ENCODE data around the gene ADAM33. TPM values are rescaled to one million over a fixed set of nuclear protein-coding genes. Genes with fewer than 3 reads are reported as not detected.

Gene ADAM33
- total and polyA plus RNA-seq, 2 experiments from 2014 or later = 2.8 to 6.0 TPM

DNA sequence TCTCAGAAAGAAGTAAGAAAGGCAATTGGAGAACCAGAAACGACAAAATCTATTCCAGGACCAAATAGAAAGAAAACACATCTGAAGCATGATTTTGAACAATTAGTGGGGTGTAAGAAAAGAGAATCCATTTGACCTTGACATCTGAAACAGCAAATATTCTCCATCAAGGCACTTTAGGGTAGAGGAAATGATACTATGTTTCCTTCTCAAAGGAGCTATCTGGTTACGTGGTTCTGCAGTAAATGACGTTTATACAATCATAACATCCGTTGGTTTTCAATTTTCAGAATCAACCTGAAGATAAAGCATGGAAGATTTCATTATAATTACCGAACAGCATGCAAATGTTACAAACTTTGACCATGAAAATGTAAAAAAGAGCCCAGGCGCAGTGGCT, 38.8 kb upstream of the ADAM33 start:
- H3K27me3 ChIP-seq (ENCODE audit: insufficient read depth) = no peaks in the 10 kb centered on the region
- no peaks in the 10 kb centered on the region for H3K36me3 ChIP-seq (ENCODE audit: insufficient read depth)
- no peaks in the 10 kb centered on the region for H3K79me2 ChIP-seq (replicated peaks; ENCODE audit: insufficient read depth)
- H3K4me3 Mint-ChIP-seq = no peak overlapping the region
- no peak overlapping the region for H3K4me3 ChIP-seq
- no peak overlapping the region for H3K4me2 ChIP-seq
- H3K9me2 ChIP-seq (ENCODE audit: insufficient read depth) = no peaks in the 10 kb centered on the region
- peaks cover 10% of the 10 kb centered on the region for H3K27me3 Mint-ChIP-seq (ENCODE audit: insufficient read depth, low read depth, poor library complexity)
- no peaks in the 10 kb centered on the region for H3K36me3 Mint-ChIP-seq (ENCODE audit: low read depth)
- ATAC-seq (no peak), DNase-seq (ENCODE audit: low spot score) (no peak)
- no peak overlapping the region for H3K27ac Mint-ChIP-seq
- no peaks in the 10 kb centered on the region for H3K9me3 Mint-ChIP-seq
- TF ChIP-seq JUNB (IDR thresholded peaks at IDR 0.05; ENCODE audit: unreplicated experiment) (no peak), NANOG (IDR thresholded peaks at IDR 0.05; ENCODE audit: borderline replicate concordance) (no peak), POLR2AphosphoS5 (IDR thresholded peaks at IDR 0.05; ENCODE audit: low read depth) (no peak), EZH2 (IDR thresholded peaks at IDR 0.05; ENCODE audit: low read depth, unreplicated experiment) (no peak), ZNF114 (CRISPR knock-in tag; IDR thresholded peaks at IDR 0.05) (no peak), EZH2phosphoT487 (IDR thresholded peaks at IDR 0.05; ENCODE audit: unreplicated experiment) (no peak), ZNF331 (CRISPR knock-in tag; IDR thresholded peaks at IDR 0.05; ENCODE audit: low read depth) (no peak), CREB1 (CRISPR knock-in tag; IDR thresholded peaks at IDR 0.05; ENCODE audit: low read depth) (no peak), STAT1 (IDR thresholded peaks at IDR 0.05; ENCODE audit: unreplicated experiment) (no peak)
- TF ChIP-seq, protein P1, sequence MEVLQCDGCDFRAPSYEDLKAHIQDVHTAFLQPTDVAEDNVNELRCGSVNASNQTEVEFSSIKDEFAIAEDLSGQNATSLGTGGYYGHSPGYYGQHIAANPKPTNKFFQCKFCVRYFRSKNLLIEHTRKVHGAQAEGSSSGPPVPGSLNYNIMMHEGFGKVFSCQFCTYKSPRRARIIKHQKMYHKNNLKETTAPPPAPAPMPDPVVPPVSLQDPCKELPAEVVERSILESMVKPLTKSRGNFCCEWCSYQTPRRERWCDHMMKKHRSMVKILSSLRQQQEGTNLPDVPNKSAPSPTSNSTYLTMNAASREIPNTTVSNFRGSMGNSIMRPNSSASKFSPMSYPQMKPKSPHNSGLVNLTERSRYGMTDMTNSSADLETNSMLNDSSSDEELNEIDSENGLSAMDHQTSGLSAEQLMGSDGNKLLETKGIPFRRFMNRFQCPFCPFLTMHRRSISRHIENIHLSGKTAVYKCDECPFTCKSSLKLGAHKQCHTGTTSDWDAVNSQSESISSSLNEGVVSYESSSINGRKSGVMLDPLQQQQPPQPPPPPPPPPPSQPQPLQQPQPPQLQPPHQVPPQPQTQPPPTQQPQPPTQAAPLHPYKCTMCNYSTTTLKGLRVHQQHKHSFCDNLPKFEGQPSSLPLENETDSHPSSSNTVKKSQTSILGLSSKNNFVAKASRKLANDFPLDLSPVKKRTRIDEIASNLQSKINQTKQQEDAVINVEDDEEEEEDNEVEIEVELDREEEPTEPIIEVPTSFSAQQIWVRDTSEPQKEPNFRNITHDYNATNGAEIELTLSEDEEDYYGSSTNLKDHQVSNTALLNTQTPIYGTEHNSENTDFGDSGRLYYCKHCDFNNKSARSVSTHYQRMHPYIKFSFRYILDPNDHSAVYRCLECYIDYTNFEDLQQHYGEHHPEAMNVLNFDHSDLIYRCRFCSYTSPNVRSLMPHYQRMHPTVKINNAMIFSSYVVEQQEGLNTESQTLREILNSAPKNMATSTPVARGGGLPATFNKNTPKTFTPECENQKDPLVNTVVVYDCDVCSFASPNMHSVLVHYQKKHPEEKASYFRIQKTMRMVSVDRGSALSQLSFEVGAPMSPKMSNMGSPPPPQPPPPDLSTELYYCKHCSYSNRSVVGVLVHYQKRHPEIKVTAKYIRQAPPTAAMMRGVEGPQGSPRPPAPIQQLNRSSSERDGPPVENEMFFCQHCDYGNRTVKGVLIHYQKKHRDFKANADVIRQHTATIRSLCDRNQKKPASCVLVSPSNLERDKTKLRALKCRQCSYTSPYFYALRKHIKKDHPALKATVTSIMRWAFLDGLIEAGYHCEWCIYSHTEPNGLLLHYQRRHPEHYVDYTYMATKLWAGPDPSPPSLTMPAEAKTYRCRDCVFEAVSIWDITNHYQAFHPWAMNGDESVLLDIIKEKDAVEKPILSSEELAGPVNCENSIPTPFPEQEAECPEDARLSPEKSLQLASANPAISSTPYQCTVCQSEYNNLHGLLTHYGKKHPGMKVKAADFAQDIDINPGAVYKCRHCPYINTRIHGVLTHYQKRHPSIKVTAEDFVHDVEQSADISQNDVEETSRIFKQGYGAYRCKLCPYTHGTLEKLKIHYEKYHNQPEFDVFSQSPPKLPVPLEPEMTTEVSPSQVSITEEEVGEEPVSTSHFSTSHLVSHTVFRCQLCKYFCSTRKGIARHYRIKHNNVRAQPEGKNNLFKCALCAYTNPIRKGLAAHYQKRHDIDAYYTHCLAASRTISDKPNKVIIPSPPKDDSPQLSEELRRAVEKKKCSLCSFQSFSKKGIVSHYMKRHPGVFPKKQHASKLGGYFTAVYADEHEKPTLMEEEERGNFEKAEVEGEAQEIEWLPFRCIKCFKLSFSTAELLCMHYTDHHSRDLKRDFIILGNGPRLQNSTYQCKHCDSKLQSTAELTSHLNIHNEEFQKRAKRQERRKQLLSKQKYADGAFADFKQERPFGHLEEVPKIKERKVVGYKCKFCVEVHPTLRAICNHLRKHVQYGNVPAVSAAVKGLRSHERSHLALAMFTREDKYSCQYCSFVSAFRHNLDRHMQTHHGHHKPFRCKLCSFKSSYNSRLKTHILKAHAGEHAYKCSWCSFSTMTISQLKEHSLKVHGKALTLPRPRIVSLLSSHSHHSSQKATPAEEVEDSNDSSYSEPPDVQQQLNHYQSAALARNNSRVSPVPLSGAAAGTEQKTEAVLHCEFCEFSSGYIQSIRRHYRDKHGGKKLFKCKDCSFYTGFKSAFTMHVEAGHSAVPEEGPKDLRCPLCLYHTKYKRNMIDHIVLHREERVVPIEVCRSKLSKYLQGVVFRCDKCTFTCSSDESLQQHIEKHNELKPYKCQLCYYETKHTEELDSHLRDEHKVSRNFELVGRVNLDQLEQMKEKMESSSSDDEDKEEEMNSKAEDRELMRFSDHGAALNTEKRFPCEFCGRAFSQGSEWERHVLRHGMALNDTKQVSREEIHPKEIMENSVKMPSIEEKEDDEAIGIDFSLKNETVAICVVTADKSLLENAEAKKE (CRISPR knock-in tag; IDR thresholded peaks at IDR 0.05) = no peak
- TF ChIP-seq, protein P2, sequence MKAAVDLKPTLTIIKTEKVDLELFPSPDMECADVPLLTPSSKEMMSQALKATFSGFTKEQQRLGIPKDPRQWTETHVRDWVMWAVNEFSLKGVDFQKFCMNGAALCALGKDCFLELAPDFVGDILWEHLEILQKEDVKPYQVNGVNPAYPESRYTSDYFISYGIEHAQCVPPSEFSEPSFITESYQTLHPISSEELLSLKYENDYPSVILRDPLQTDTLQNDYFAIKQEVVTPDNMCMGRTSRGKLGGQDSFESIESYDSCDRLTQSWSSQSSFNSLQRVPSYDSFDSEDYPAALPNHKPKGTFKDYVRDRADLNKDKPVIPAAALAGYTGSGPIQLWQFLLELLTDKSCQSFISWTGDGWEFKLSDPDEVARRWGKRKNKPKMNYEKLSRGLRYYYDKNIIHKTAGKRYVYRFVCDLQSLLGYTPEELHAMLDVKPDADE (IDR thresholded peaks at IDR 0.05) = no peak
- TF ChIP-seq, protein P3, sequence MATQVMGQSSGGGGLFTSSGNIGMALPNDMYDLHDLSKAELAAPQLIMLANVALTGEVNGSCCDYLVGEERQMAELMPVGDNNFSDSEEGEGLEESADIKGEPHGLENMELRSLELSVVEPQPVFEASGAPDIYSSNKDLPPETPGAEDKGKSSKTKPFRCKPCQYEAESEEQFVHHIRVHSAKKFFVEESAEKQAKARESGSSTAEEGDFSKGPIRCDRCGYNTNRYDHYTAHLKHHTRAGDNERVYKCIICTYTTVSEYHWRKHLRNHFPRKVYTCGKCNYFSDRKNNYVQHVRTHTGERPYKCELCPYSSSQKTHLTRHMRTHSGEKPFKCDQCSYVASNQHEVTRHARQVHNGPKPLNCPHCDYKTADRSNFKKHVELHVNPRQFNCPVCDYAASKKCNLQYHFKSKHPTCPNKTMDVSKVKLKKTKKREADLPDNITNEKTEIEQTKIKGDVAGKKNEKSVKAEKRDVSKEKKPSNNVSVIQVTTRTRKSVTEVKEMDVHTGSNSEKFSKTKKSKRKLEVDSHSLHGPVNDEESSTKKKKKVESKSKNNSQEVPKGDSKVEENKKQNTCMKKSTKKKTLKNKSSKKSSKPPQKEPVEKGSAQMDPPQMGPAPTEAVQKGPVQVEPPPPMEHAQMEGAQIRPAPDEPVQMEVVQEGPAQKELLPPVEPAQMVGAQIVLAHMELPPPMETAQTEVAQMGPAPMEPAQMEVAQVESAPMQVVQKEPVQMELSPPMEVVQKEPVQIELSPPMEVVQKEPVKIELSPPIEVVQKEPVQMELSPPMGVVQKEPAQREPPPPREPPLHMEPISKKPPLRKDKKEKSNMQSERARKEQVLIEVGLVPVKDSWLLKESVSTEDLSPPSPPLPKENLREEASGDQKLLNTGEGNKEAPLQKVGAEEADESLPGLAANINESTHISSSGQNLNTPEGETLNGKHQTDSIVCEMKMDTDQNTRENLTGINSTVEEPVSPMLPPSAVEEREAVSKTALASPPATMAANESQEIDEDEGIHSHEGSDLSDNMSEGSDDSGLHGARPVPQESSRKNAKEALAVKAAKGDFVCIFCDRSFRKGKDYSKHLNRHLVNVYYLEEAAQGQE (IDR thresholded peaks at IDR 0.05; ENCODE audit: unreplicated experiment) = no peak
- TF ChIP-seq, protein P4, sequence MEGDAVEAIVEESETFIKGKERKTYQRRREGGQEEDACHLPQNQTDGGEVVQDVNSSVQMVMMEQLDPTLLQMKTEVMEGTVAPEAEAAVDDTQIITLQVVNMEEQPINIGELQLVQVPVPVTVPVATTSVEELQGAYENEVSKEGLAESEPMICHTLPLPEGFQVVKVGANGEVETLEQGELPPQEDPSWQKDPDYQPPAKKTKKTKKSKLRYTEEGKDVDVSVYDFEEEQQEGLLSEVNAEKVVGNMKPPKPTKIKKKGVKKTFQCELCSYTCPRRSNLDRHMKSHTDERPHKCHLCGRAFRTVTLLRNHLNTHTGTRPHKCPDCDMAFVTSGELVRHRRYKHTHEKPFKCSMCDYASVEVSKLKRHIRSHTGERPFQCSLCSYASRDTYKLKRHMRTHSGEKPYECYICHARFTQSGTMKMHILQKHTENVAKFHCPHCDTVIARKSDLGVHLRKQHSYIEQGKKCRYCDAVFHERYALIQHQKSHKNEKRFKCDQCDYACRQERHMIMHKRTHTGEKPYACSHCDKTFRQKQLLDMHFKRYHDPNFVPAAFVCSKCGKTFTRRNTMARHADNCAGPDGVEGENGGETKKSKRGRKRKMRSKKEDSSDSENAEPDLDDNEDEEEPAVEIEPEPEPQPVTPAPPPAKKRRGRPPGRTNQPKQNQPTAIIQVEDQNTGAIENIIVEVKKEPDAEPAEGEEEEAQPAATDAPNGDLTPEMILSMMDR (conservative IDR thresholded peaks at IDR 0.05; ENCODE audit: low read depth in 2 of 2) = no peak
- H2AFZ ChIP-seq = no peak overlapping the region
- H3F3A ChIP-seq (replicated peaks; ENCODE audit: low read depth) = no peaks in the 10 kb centered on the region
- H3K27ac ChIP-seq (ENCODE audit: low read depth) = no peak overlapping the region
- no peaks in the 10 kb centered on the region for H3K4me1 ChIP-seq (ENCODE audit: insufficient read depth)
- peaks cover 6% of the 10 kb centered on the region; the same call in 2 of the 3 replicates for H3K4me1 Mint-ChIP-seq
- H4K20me1 ChIP-seq (replicated peaks; ENCODE audit: insufficient read depth) = no peaks in the 10 kb centered on the region
